ENCODE data around the gene SVBP. TPM values are rescaled to one million over a fixed set of nuclear protein-coding genes. Genes with fewer than 3 reads are reported as not detected.

Gene SVBP
- total RNA-seq, 1 experiment from 2014 or later = 10.1 TPM

DNA sequence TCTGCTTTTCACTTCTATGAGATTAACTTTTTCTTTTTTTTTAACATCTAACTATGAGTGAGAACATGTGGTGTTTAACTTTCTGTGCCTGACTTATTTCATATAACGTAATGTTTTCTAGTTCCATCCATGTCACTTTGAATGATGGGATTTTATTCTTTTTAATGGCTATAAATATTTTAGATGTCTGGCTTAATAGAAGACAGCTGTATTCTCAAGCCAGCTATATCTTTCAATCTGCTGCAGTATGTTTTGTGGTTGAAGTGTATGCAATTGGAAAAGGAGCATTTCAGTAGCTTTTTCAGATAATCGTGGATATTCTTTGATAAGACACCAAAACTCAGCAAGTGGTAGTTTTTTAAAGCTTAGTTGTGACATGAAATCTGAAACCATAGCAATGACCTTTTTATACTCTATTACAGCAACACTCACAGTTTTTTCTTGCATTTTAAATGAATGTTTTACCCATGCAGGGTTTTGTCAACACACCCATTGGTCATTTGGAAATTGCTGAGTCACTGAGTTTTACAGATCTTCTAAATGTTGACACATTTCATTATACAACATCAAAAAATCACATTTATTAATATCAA lies 5.7 kb upstream of the SVBP start:
- TF ChIP-seq CTCF (IDR thresholded peaks at IDR 0.05; ENCODE audit: unreplicated experiment) = no peak
- H3K9me3 Mint-ChIP-seq (ENCODE audit: low read depth, unreplicated experiment) = no peaks in the 10 kb centered on the region
- H3K36me3 Mint-ChIP-seq (ENCODE audit: insufficient read depth, unreplicated experiment) = no peaks in the 10 kb centered on the region
- H3K4me3 Mint-ChIP-seq (ENCODE audit: low read depth, unreplicated experiment) = no peak overlapping the region
- intact Hi-C loops (cut with micrococcal nuclease; ENCODE audit: unreplicated experiment) = no loop called here
- H3K4me1 Mint-ChIP-seq (ENCODE audit: low read depth, unreplicated experiment) = no peaks in the 10 kb centered on the region
- no peak for DNase-seq
- H3K27ac Mint-ChIP-seq (ENCODE audit: unreplicated experiment) = no peak overlapping the region
- BruUV-seq (replicated peaks) = no TSS peak
- CTCF ChIA-PET = no interaction called here
- H3K27me3 Mint-ChIP-seq (ENCODE audit: unreplicated experiment) = no peaks in the 10 kb centered on the region

GRCh38 chr1:42821690-42822089 lies 4.5 kb upstream of the SVBP start:
- Mint-ChIP-seq H3K4me1 (ENCODE audit: low read depth, unreplicated experiment) (peaks cover under 1% of the 10 kb centered on the region), H3K36me3 (ENCODE audit: insufficient read depth, unreplicated experiment) (peaks cover 9% of the 10 kb centered on the region), H3K27ac (ENCODE audit: unreplicated experiment) (no peak overlapping the region), H3K9me3 (ENCODE audit: low read depth, unreplicated experiment) (no peaks in the 10 kb centered on the region), H3K27me3 (ENCODE audit: unreplicated experiment) (no peaks in the 10 kb centered on the region), H3K4me3 (ENCODE audit: low read depth, unreplicated experiment) (no peak overlapping the region)
- no TSS peak for BruUV-seq (replicated peaks)
- DNase-seq = no peak
- intact Hi-C loops (cut with micrococcal nuclease; ENCODE audit: unreplicated experiment) = no loop called here
- CTCF ChIA-PET = interaction anchor here (0.8 kb wide), 1 partner anchor 103 kb away, joined by 4 read pairs; no protein-coding TSS in a partner anchor
- TF ChIP-seq CTCF (IDR thresholded peaks at IDR 0.05; ENCODE audit: unreplicated experiment) = no peak

DNA sequence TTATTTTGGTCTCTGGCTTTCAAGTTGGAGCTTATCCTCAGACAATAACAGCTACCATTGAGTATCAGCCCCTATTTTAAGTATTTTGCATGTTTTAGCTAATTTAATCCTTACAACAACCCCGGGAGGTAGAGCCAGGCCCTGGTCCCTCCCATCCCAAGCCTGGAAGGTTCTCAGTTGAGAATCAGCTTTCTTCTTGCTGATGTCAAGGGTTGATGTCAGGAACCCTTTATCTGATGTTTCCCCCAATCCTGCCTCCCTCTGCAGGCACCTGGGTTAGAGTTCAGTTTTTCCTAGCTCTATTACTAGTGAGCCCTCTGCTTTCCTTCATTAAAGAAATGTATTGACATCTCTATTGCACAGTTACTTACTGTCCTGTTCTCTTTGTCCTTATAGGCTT lies 3.6 kb upstream of the SVBP start:
- peaks cover 9% of the 10 kb centered on the region for H3K4me1 Mint-ChIP-seq (ENCODE audit: low read depth, unreplicated experiment)
- intact Hi-C loops (cut with micrococcal nuclease; ENCODE audit: unreplicated experiment) = no loop called here
- peaks cover 14% of the 10 kb centered on the region for H3K36me3 Mint-ChIP-seq (ENCODE audit: insufficient read depth, unreplicated experiment)
- no peak for DNase-seq
- no peak overlapping the region for H3K4me3 Mint-ChIP-seq (ENCODE audit: low read depth, unreplicated experiment)
- no peak overlapping the region for H3K27ac Mint-ChIP-seq (ENCODE audit: unreplicated experiment)
- BruUV-seq (replicated peaks) = no TSS peak
- H3K27me3 Mint-ChIP-seq (ENCODE audit: unreplicated experiment) = no peaks in the 10 kb centered on the region
- CTCF ChIA-PET = interaction anchor here (1.3 kb wide), 1 partner anchor 26 kb away, joined by 3 read pairs; the partner anchor contains the start of gene ZNF691
- TF ChIP-seq CTCF (IDR thresholded peaks at IDR 0.05; ENCODE audit: unreplicated experiment) = no peak
- H3K9me3 Mint-ChIP-seq (ENCODE audit: low read depth, unreplicated experiment) = no peaks in the 10 kb centered on the region

DNA sequence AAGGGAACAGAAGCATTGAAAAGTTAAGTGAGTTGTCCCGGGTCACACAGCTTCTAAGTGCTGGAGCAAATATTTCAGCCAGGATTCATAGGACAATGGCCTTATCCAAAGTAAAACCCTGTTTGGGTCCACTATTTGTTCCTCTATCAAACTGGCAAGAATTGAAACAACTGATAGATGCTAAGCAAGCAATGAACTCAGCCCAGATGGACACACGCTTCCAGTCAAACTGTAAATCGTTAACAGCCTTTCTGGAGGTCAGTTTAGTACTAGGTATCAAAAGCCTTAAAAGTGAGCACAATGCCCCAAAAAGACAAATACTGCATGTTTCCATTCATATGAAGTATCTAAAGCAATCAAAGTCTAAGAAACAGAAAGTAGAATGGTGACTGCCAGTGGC lies 779 bp upstream of the SVBP start:
- peaks cover 14% of the 10 kb centered on the region for H3K36me3 Mint-ChIP-seq (ENCODE audit: insufficient read depth, unreplicated experiment)

More for the DNA sequence above, 779 bp upstream of the SVBP start:
- Mint-ChIP-seq H3K4me1 (ENCODE audit: low read depth, unreplicated experiment) (peaks cover 11% of the 10 kb centered on the region), H3K27ac (ENCODE audit: unreplicated experiment) (no peak overlapping the region), H3K4me3 (ENCODE audit: low read depth, unreplicated experiment) (peak overlapping the region; percentile 84), H3K9me3 (ENCODE audit: low read depth, unreplicated experiment) (no peaks in the 10 kb centered on the region), H3K27me3 (ENCODE audit: unreplicated experiment) (no peaks in the 10 kb centered on the region)
- intact Hi-C loops (cut with micrococcal nuclease; ENCODE audit: unreplicated experiment) = no loop called here
- TF ChIP-seq CTCF (IDR thresholded peaks at IDR 0.05; ENCODE audit: unreplicated experiment) = no peak
- no peak for DNase-seq
- BruUV-seq (replicated peaks) = TSS peak; percentile 69
- CTCF ChIA-PET = interaction anchor here (1.0 to 1.6 kb wide), 2 partner anchors 28 to 256 kb away, joined by 3 to 7 read pairs; partner anchors contain the start of gene ZNF691
